RWPE2 (cell line): ENCODE data around the gene KRTAP10-7.
"Not testable (repeated sequence)": the region's sequence is repeated elsewhere in the genome, so short reads cannot be mapped to it uniquely, and the experiment has no call there.

Experiments
- ATAC-seq: fragments of 200-7000 bp; cut with Tn5 transposase; 3 replicates; pipeline ENCODE4 v1.9.1; 2021; ENCODE audit warnings: low read depth
- DNase-seq: peaks from one replicate; pipeline ENCODE4 v3.0.0-alpha.2; 2020; ENCODE audit warnings: low spot score
- H3K27ac ChIP-seq: fragments of 450-650 bp; 2 replicates; pipeline ENCODE4 v1.5.1; 2017; ENCODE audit warnings: mild to moderate bottlenecking; ENCODE audit not compliant: poor library complexity, severe bottlenecking
- H3K27me3 ChIP-seq: fragments of 250-450 bp; sonication (Bioruptor Pico); 2 replicates; pipeline ENCODE4 v1.5.1; 2021; ENCODE audit warnings: mild to moderate bottlenecking, moderate library complexity; ENCODE audit not compliant: insufficient read depth, poor library complexity, severe bottlenecking
- H3K36me3 ChIP-seq: fragments of 250-450 bp; sonication (Bioruptor Pico); 2 replicates; pipeline ENCODE4 v1.5.1; 2020; ENCODE audit warnings: low read depth, mild to moderate bottlenecking, moderate library complexity
- H3K4me1 ChIP-seq: fragments of 250-450 bp; sonication (Bioruptor Pico); 2 replicates; pipeline ENCODE4 v1.5.1; 2021; ENCODE audit warnings: mild to moderate bottlenecking, moderate library complexity; ENCODE audit not compliant: insufficient read depth, poor library complexity, severe bottlenecking
- H3K4me3 ChIP-seq: fragments of 250-450 bp; sonication (Bioruptor Pico); 2 replicates; pipeline ENCODE4 v1.5.1; 2021; ENCODE audit warnings: mild to moderate bottlenecking, moderate library complexity; ENCODE audit not compliant: severe bottlenecking
- H3K9me3 ChIP-seq: fragments of 250-450 bp; sonication (Bioruptor Pico); 2 replicates; pipeline ENCODE4 v1.5.1; 2021; ENCODE audit warnings: mild to moderate bottlenecking, moderate library complexity; ENCODE audit not compliant: severe bottlenecking
- CTCF ChIP-seq: fragments of 450-650 bp; IDR thresholded peaks from one replicate; pipeline ENCODE4 v1.5.1; 2017; ENCODE audit warnings: mild to moderate bottlenecking, moderate library complexity; ENCODE audit not compliant: poor library complexity, severe bottlenecking

KRTAP10-7 gene

GRCh38 chr21:44639331-44639655 lies 38.9 kb downstream of the KRTAP10-7 start:
- Histone ChIP-seq H3K4me3 (no peak overlapping the region), H3K36me3 (no peaks in the 10 kb centered on the region), H3K9me3 (no peaks in the 10 kb centered on the region), H3K4me1 (no peaks in the 10 kb centered on the region), H3K27me3 (no peaks in the 10 kb centered on the region), H3K27ac (no peak overlapping the region)
- no peak for DNase-seq
- ATAC-seq = no peak
- TF ChIP-seq CTCF = no peak

GRCh38 chr21:44640761-44641160 lies 40.4 kb downstream of the KRTAP10-7 start:
- DNase-seq (no peak), ATAC-seq (no peak)
- Histone ChIP-seq H3K27ac (no peak overlapping the region), H3K36me3 (no peaks in the 10 kb centered on the region), H3K9me3 (no peaks in the 10 kb centered on the region), H3K4me3 (no peak overlapping the region), H3K4me1 (no peaks in the 10 kb centered on the region), H3K27me3 (no peaks in the 10 kb centered on the region)
- no peak for TF ChIP-seq CTCF

GRCh38 chr21:44643741-44644310 lies 43.4 kb downstream of the KRTAP10-7 start:
- Histone ChIP-seq H3K27ac (no peak overlapping the region), H3K36me3 (no peaks in the 10 kb centered on the region), H3K9me3 (no peaks in the 10 kb centered on the region), H3K4me1 (no peaks in the 10 kb centered on the region), H3K4me3 (no peak overlapping the region), H3K27me3 (no peaks in the 10 kb centered on the region)
- ATAC-seq = no peak
- no peak for DNase-seq
- TF ChIP-seq CTCF = no peak

- no peak for TF ChIP-seq CTCF
- Histone ChIP-seq H3K36me3 (no peaks in the 10 kb centered on the region), H3K4me3 (no peak overlapping the region), H3K4me1 (no peaks in the 10 kb centered on the region), H3K27ac (no peak overlapping the region), H3K9me3 (no peaks in the 10 kb centered on the region), H3K27me3 (no peaks in the 10 kb centered on the region)
- ATAC-seq (no peak), DNase-seq (no peak)
These were observed 44.5 kb downstream of the KRTAP10-7 start for GRCh38 chr21:44644878-44645277.

GRCh38 chr21:44646366-44647221 lies 46.2 kb downstream of the KRTAP10-7 start, which contains the start of gene KRTAP10-11:
KRTAP10-11 (plus strand) TSS chr21:44646414; CDS start chr21:44646459, 45 bp downstream.
- not testable (repeated sequence) for ATAC-seq, H3K9me3 ChIP-seq, H3K36me3 ChIP-seq, H3K4me1 ChIP-seq, DNase-seq, H3K4me3 ChIP-seq, H3K27me3 ChIP-seq, H3K27ac ChIP-seq
